Left ventricle myocardium superior (tissue), 1 donor: Measurements from ENCODE around the gene ABHD12. TPM values are rescaled to one million over a fixed set of nuclear protein-coding genes. Genes with fewer than 3 reads are reported as not detected.
A peak's percentile ranks its signal among the peaks of the same experiment; 100 is the strongest.

Experiments
- ATAC-seq: fragments of 200-7000 bp; cut with Tn5 transposase; one replicate; pipeline ENCODE4 v1.9.1; 2020; ENCODE audit warnings: mild to moderate bottlenecking, moderate library complexity
- DNase-seq: peaks from one replicate; pipeline ENCODE4 v3.0.0-alpha.2; 2020
- intact Hi-C: fragments of 100-400 bp; cut with micrococcal nuclease; formaldehyde crosslinking; loops from one replicate; pipeline ENCODE4 v1.11.0; 2022
- total RNA-seq: library from RNA; stranded (reverse); fragmentation: NEBNext Ultra II Directional; extraction: Animal tissue kit (Norgen Biotek cat#: 25700); gene quantifications from one replicate; pipeline ENCODE4 v1.2.1, GENCODE V29; 2021
- donor health status: DM: no; HTN: yes; CAD: no; lungs with severe emphysema.

Gene ABHD12
- total RNA-seq, 1 donor from 2014 or later: 21.3 TPM

GRCh38 chr20:25360631-25361286 lies 29.9 kb downstream of the ABHD12 start:
- DNase-seq: no peak
- intact Hi-C loops: no loop called here
- ATAC-seq: peak; percentile 32

- intact Hi-C loops: no loop called here
- ATAC-seq: peak; percentile 68
- DNase-seq: no peak
Measured at GRCh38 chr20:25356271-25356933, 34.2 kb downstream of the ABHD12 start.

- intact Hi-C loops: no loop called here
- ATAC-seq (no peak), DNase-seq (no peak)
Measured at GRCh38 chr20:25355866-25356265, 34.8 kb downstream of the ABHD12 start.

GRCh38 chr20:25355011-25355595 lies 35.5 kb downstream of the ABHD12 start:
- ATAC-seq: no peak
- intact Hi-C loops: no loop called here

GRCh38 chr20:25353747-25354705 lies 36.6 kb downstream of the ABHD12 start:
- intact Hi-C loops: no loop called here
- ATAC-seq (peak; percentile 15), DNase-seq (no peak)

More at GRCh38 chr20:25355011-25355595, 35.5 kb downstream of the ABHD12 start:
- no peak for DNase-seq

GRCh38 chr20:25353353-25353746 lies 37.3 kb downstream of the ABHD12 start:
- ATAC-seq (peak; percentile 42), DNase-seq (no peak)
- intact Hi-C loops: no loop called here

GRCh38 chr20:25352746-25353145 lies 37.9 kb downstream of the ABHD12 start:
- no peak for DNase-seq
- intact Hi-C loops: no loop called here
- peak; percentile 47 for ATAC-seq

GRCh38 chr20:25351024-25351360 lies 39.6 kb downstream of the ABHD12 start:
- intact Hi-C loops: no loop called here
- no peak for DNase-seq
- no peak for ATAC-seq

GRCh38 chr20:25346349-25346748 lies 44.3 kb downstream of the ABHD12 start:
- intact Hi-C loops: no loop called here
- ATAC-seq (no peak), DNase-seq (no peak)

GRCh38 chr20:25345721-25346120 lies 44.9 kb downstream of the ABHD12 start:
- intact Hi-C loops: no loop called here

GRCh38 chr20:25344634-25345033 lies 46.0 kb downstream of the ABHD12 start:
- intact Hi-C loops: no loop called here
- no peak for ATAC-seq

More at GRCh38 chr20:25345721-25346120, 44.9 kb downstream of the ABHD12 start:
- ATAC-seq (no peak), DNase-seq (no peak)

GRCh38 chr20:25341716-25342680 lies 48.6 kb downstream of the ABHD12 start:
- no peak for DNase-seq
- no peak for ATAC-seq
- intact Hi-C loops: no loop called here

More at GRCh38 chr20:25344634-25345033, 46.0 kb downstream of the ABHD12 start:
- DNase-seq: no peak

- DNase-seq (no peak), ATAC-seq (no peak)
- intact Hi-C loops: no loop called here
Measured at GRCh38 chr20:25340380-25340779, 50.3 kb downstream of the ABHD12 start.

- intact Hi-C loops: no loop called here
- DNase-seq (no peak), ATAC-seq (no peak)
Measured at GRCh38 chr20:25339608-25340007, 51.0 kb downstream of the ABHD12 start.

GRCh38 chr20:25338112-25339023 lies 52.3 kb downstream of the ABHD12 start:
- intact Hi-C loops: no loop called here
- DNase-seq: no peak
- ATAC-seq: no peak

- intact Hi-C loops: no loop called here
- no peak for DNase-seq
- peak; percentile 78 for ATAC-seq
Measured at GRCh38 chr20:25336561-25337422, 53.8 kb downstream of the ABHD12 start.
